H1 (cell line): ENCODE measurements around the gene SASH3. TPM values are rescaled to one million over a fixed set of nuclear protein-coding genes. Genes with fewer than 3 reads are reported as not detected.

Experiments used
- CTCF ChIA-PET: fragments of 300-600 bp; sonication (Branson Sonifier 250); formaldehyde crosslinking; loops from one replicate; lab custom pipeline; 2021; ENCODE audit not compliant: partially characterized antibody; lab: Charles Lee
- POLR2A ChIA-PET: fragments of 300-600 bp; sonication (Branson Sonifier 250); formaldehyde crosslinking; loops from one replicate; lab custom pipeline; 2021; ENCODE audit warnings: inconsistent platforms; ENCODE audit not compliant: partially characterized antibody; lab: Charles Lee
- DNase-seq, 2 experiments: peaks; one replicate each; pipeline versions ENCODE4 v3.0.0 to v3.0.0-alpha.2; 2010 to 2022; ENCODE audit warnings: low spot score in 2 of 2, low read depth in 1 of 2, mixed read lengths in 1 of 2
- FAIRE-seq: peaks from 2 replicates; lab custom pipeline; 2011; peaks lifted over from hg19 to GRCh38; lab: Jason Lieb, UNC
- H2AFZ ChIP-seq: 2 replicates; pipeline ENCODE4 v1.8.1; 2012; ENCODE audit warnings: low read length, inconsistent platforms
- H2AK5ac ChIP-seq: 2 replicates; pipeline ENCODE4 v1.6.1; 2013; ENCODE audit warnings: low read depth, low read length
- H2BK120ac ChIP-seq: replicated peaks from 2 replicates; pipeline ENCODE3; 2013; ENCODE audit warnings: low read depth, low read length, inconsistent platforms
- H2BK12ac ChIP-seq: 2 replicates; pipeline ENCODE4 v1.6.1; 2013; ENCODE audit warnings: low read depth, low read length
- H2BK15ac ChIP-seq: 2 replicates; pipeline ENCODE4 v1.6.1; 2013; ENCODE audit warnings: low read length
- H2BK20ac ChIP-seq: 2 replicates; pipeline ENCODE4 v1.6.1; 2013; ENCODE audit warnings: low read length
- H2BK5ac ChIP-seq: 2 replicates; pipeline ENCODE4 v1.6.1; 2013; ENCODE audit warnings: low read depth, low read length
- H3K14ac ChIP-seq: 2 replicates; pipeline ENCODE4 v1.6.1; 2013; ENCODE audit warnings: inconsistent platforms; ENCODE audit not compliant: insufficient read length
- H3K18ac ChIP-seq: 2 replicates; pipeline ENCODE4 v1.6.1; 2013; ENCODE audit warnings: low read length; ENCODE audit errors: extremely low read depth
- H3K23ac ChIP-seq: 2 replicates; pipeline ENCODE4 v1.6.1; 2013; ENCODE audit warnings: inconsistent platforms; ENCODE audit not compliant: insufficient read length
- H3K23me2 ChIP-seq: 2 replicates; pipeline ENCODE4 v1.6.1; 2013; ENCODE audit warnings: low read depth, low read length
- H3K27ac ChIP-seq: 2 replicates; pipeline ENCODE4 v1.6.1; 2011; ENCODE audit warnings: low read depth, low read length, inconsistent platforms
- H3K27me3 ChIP-seq, 4 experiments: replicated peaks in 1 of 4; 1 replicate in 1 of 4; 2 replicates in 3 of 4; pipeline versions ENCODE4 v1.6.1 to v1.8.1; 2011 to 2013; ENCODE audit warnings: low read length in 3 of 4, mild to moderate bottlenecking in 3 of 4, inconsistent platforms in 2 of 4, mixed read lengths in 2 of 4, moderate library complexity in 1 of 4; ENCODE audit not compliant: control insufficient read depth in 3 of 4, insufficient read depth in 3 of 4; ENCODE audit errors: extremely low read depth in 1 of 4
- H3K36me3 ChIP-seq, 4 experiments: 2 replicates each; pipeline versions ENCODE4 v1.6.1 to v1.8.1; 2011 to 2013; ENCODE audit warnings: mild to moderate bottlenecking in 4 of 4, low read length in 3 of 4, moderate library complexity in 2 of 4, control low read depth in 1 of 4, inconsistent platforms in 1 of 4; ENCODE audit not compliant: insufficient read depth in 4 of 4, control insufficient read depth in 2 of 4
- H3K4ac ChIP-seq: replicated peaks from 2 replicates; pipeline ENCODE3; 2013; ENCODE audit warnings: low read length, low read depth, mixed read lengths, inconsistent platforms; ENCODE audit not compliant: insufficient read length
- H3K4me1 ChIP-seq, 4 experiments: replicated peaks in 1 of 4; 1 replicate in 1 of 4; 2 replicates in 3 of 4; pipeline versions ENCODE4 v1.6.1 to v1.8.1; 2011 to 2013; ENCODE audit warnings: low read length in 3 of 4, inconsistent platforms in 2 of 4, mixed read lengths in 1 of 4; ENCODE audit not compliant: insufficient read depth in 4 of 4, control insufficient read depth in 3 of 4
- H3K4me2 ChIP-seq, 2 experiments: 2 replicates each; pipeline versions ENCODE4 v1.6.1 to v1.8.1; 2011 to 2013; ENCODE audit warnings: low read depth in 2 of 2, low read length in 2 of 2, control low read depth in 1 of 2, inconsistent platforms in 1 of 2, mild to moderate bottlenecking in 1 of 2; ENCODE audit not compliant: insufficient read depth in 1 of 2
- H3K4me3 ChIP-seq, 4 experiments: fragments of 200-600, 300-600 bp in 1 of 4; sonication (generic), shearing (Covaris generic), sonication (Bioruptor Twin) in 1 of 4; 2 replicates each; pipeline versions ENCODE4 v1.5.1 to v1.8.1; 2011 to 2016; ENCODE audit warnings: low read length in 4 of 4, low read depth in 3 of 4, control low read depth in 2 of 4, inconsistent platforms in 2 of 4, mild to moderate bottlenecking in 2 of 4, mixed read lengths in 1 of 4, moderate library complexity in 1 of 4; ENCODE audit not compliant: insufficient read depth in 2 of 4; ENCODE audit errors: extremely low read depth in 1 of 4
- H3K56ac ChIP-seq: replicated peaks from 2 replicates; pipeline ENCODE3; 2013; ENCODE audit warnings: low read depth, mild to moderate bottlenecking, mixed read lengths, low read length, inconsistent platforms; ENCODE audit not compliant: insufficient read length
- H3K79me1 ChIP-seq: 2 replicates; pipeline ENCODE4 v1.6.1; 2013; ENCODE audit warnings: low read depth, low read length, control low read depth
- H3K79me2 ChIP-seq, 2 experiments: 2 replicates each; pipeline versions ENCODE4 v1.6.1 to v1.8.1; 2012 to 2013; ENCODE audit warnings: low read length in 2 of 2, mild to moderate bottlenecking in 2 of 2, inconsistent platforms in 1 of 2; ENCODE audit not compliant: insufficient read depth in 2 of 2, control insufficient read depth in 1 of 2
- H3K9ac ChIP-seq, 4 experiments: replicated peaks in 1 of 4; 1 replicate in 1 of 4; 2 replicates in 3 of 4; pipeline versions ENCODE4 v1.6.1 to v1.8.1; 2011 to 2013; ENCODE audit warnings: low read depth in 3 of 4, low read length in 3 of 4, control low read depth in 2 of 4, mild to moderate bottlenecking in 2 of 4, moderate library complexity in 2 of 4, inconsistent platforms in 1 of 4; ENCODE audit errors: extremely low read depth in 1 of 4
- H3K9me3 ChIP-seq, 2 experiments: 2 replicates each; pipeline versions ENCODE4 v1.6.1 to v1.8.1; 2012 to 2013; ENCODE audit warnings: mild to moderate bottlenecking in 2 of 2, moderate library complexity in 2 of 2, control low read depth in 1 of 2, inconsistent platforms in 1 of 2, low read depth in 1 of 2, low read length in 1 of 2, mixed read lengths in 1 of 2; ENCODE audit not compliant: insufficient read depth in 2 of 2
- H4K20me1 ChIP-seq, 2 experiments: replicated peaks in 1 of 2; 2 replicates each; pipeline versions ENCODE3 to v1.8.1; 2011 to 2013; ENCODE audit warnings: inconsistent platforms in 2 of 2, low read length in 2 of 2, mild to moderate bottlenecking in 1 of 2; ENCODE audit not compliant: insufficient read depth in 2 of 2, control insufficient read depth in 1 of 2
- H4K5ac ChIP-seq: 2 replicates; pipeline ENCODE4 v1.6.1; 2013; ENCODE audit warnings: low read length, low read depth, mixed read lengths, inconsistent platforms; ENCODE audit not compliant: insufficient read length
- H4K8ac ChIP-seq: 2 replicates; pipeline ENCODE4 v1.8.0; 2013; ENCODE audit warnings: mild to moderate bottlenecking, moderate library complexity, low read length, inconsistent platforms; ENCODE audit not compliant: insufficient read depth; ENCODE audit errors: extremely low read depth
- H4K91ac ChIP-seq: replicated peaks from 2 replicates; pipeline ENCODE3; 2013; ENCODE audit warnings: low read length, mixed read lengths, inconsistent platforms; ENCODE audit not compliant: insufficient read length
- BACH1 ChIP-seq: IDR thresholded peaks from 2 replicates; pipeline ENCODE4 v1.6.1; 2012; ENCODE audit warnings: low read length, improper control_type of control experiment
- CBX5 ChIP-seq: fragments of 300-800, 300-1000 bp; sonication (generic); IDR thresholded peaks from 2 replicates; pipeline ENCODE4 v1.7.1; 2016; ENCODE audit warnings: antibody characterized with exemption, low read length, low read depth
- CBX8 ChIP-seq: fragments of 300-800, 300-1000 bp; sonication (generic); IDR thresholded peaks from 2 replicates; pipeline ENCODE4 v1.7.1; 2016; ENCODE audit warnings: low read depth, low read length, borderline replicate concordance
- CEBPB ChIP-seq: IDR thresholded peaks from 2 replicates; pipeline ENCODE4 v1.6.1; 2012; ENCODE audit warnings: low read depth, low read length
- CHD1 ChIP-seq: IDR thresholded peaks from 2 replicates; pipeline ENCODE4 v1.6.1; 2012; ENCODE audit warnings: low read depth, low read length, improper control_type of control experiment
- NANOG ChIP-seq: IDR thresholded peaks from 2 replicates; pipeline ENCODE4 v1.6.1; 2011; ENCODE audit warnings: low read length, low read depth, mild to moderate bottlenecking, inconsistent platforms; ENCODE audit not compliant: insufficient read depth, poor library complexity, severe bottlenecking
- POLR2AphosphoS5 ChIP-seq: IDR thresholded peaks from 2 replicates; pipeline ENCODE4 v1.6.1; 2011; ENCODE audit warnings: low read depth, low read length
- POU5F1 ChIP-seq: IDR thresholded peaks from 2 replicates; pipeline ENCODE4 v1.6.1; 2011; ENCODE audit warnings: low read depth, mild to moderate bottlenecking, low read length, moderate library complexity
- RBBP5 ChIP-seq: IDR thresholded peaks from 2 replicates; pipeline ENCODE4 v1.7.1; 2012; ENCODE audit warnings: low read depth, mild to moderate bottlenecking, inconsistent platforms, low read length, moderate library complexity, borderline replicate concordance
- SIX5 ChIP-seq: IDR thresholded peaks from 2 replicates; pipeline ENCODE4 v1.6.1; 2011; ENCODE audit warnings: mild to moderate bottlenecking, low read depth, low read length
- SUZ12 ChIP-seq: fragments of 200-600 bp; sonication (generic); IDR thresholded peaks from 2 replicates; pipeline ENCODE4 v1.6.1; 2012; ENCODE audit warnings: mild to moderate bottlenecking, inconsistent platforms, low read length, moderate library complexity, mixed read lengths
- TEAD4 ChIP-seq: IDR thresholded peaks from 2 replicates; pipeline ENCODE4 v1.6.1; 2012; ENCODE audit warnings: low read depth, low read length, inconsistent platforms, mixed read lengths
- ZNF274 ChIP-seq: IDR thresholded peaks from 2 replicates; pipeline ENCODE4 v1.7.0; 2012; ENCODE audit warnings: low read length, borderline replicate concordance; ENCODE audit errors: extremely low read depth
- WGBS, 2 experiments: shearing (Covaris generic) in 1 of 2; methylation state at CpG; one replicate each; pipeline versions ENCODE4 v1.1.6 to v1.1.7; 2013 to 2015; ENCODE audit warnings: low lambda C conversion rate in 2 of 2, mixed read lengths in 2 of 2, inconsistent platforms in 1 of 2, low coverage in 1 of 2, missing lambda C conversion rate in 1 of 2; ENCODE audit not compliant: insufficient replicate concordance in 2 of 2, insufficient coverage in 1 of 2, insufficient read length in 1 of 2; ENCODE audit errors: extremely low coverage in 1 of 2, missing lambda C conversion rate in 1 of 2; 5-methylcytosine and 5-hydroxymethylcytosine counted together
- polyA plus RNA-seq, 7 experiments: library from polyadenylated mRNA; depleted of rRNA in 3 of 7; stranded (reverse) in 5 of 7; unstranded in 2 of 7; fragments of >200 nt in 5 of 7; fragments of 200-250 nt in 2 of 7; gene quantifications; 1 replicate in 5 of 7; 2 replicates in 1 of 7; 4 replicates in 1 of 7; pipeline versions ENCODE4 v1.2.1 to v1.2.3, GENCODE V29; 2011 to 2013; ENCODE audit warnings: missing spikeins in 2 of 7, mixed read lengths in 2 of 7
- total RNA-seq: library from RNA; stranded (reverse); fragmentation: NEBNext Ultra II Directional; extraction: Animal tissue kit (Norgen Biotek cat#: 25700); gene quantifications from 2 replicates; pipeline ENCODE4 v1.2.1, GENCODE V29; 2021

SASH3 gene
- total and polyA plus RNA-seq, 2 of the 8 experiments (the other 6 are each of a cell fraction or from before 2014, with no cell fraction given) = not detected

GRCh38 chrX:129808158-129808828 lies 28.5 kb downstream of the SASH3 start:
- H3K27me3 ChIP-seq = no peaks in the 10 kb centered on the region
- H4K8ac ChIP-seq = no peak overlapping the region
- H3K4me2 ChIP-seq = no peak overlapping the region
- H3K9ac ChIP-seq = no peak overlapping the region
- no peak overlapping the region for H2BK20ac ChIP-seq
- H3K79me2 ChIP-seq = no peaks in the 10 kb centered on the region
- no peak overlapping the region for H2BK120ac ChIP-seq
- ChIA-PET CTCF (no interaction called here), POLR2A (no interaction called here)
- no peak overlapping the region for H3K4ac ChIP-seq
- H4K91ac ChIP-seq = no peak overlapping the region
- no peaks in the 10 kb centered on the region for H3K9me3 ChIP-seq
- no peak overlapping the region for H4K5ac ChIP-seq
- peak; percentile 7 for FAIRE-seq
- no peak overlapping the region for H2BK5ac ChIP-seq
- H3K56ac ChIP-seq = no peak overlapping the region
- 94% methylated on average over 2 of the region's 2 CpGs; no CpG with 5 or more reads in 1 of the 2 experiments for WGBS, 2 experiments
- H3K14ac ChIP-seq = no peak overlapping the region
- H2AK5ac ChIP-seq = no peak overlapping the region
- H3K4me1 ChIP-seq = no peaks in the 10 kb centered on the region
- no peak overlapping the region for H2BK12ac ChIP-seq
- no peak overlapping the region for H3K27ac ChIP-seq
- H4K20me1 ChIP-seq = no peaks in the 10 kb centered on the region
- no peak overlapping the region for H3K23ac ChIP-seq
- no peak overlapping the region for H2BK15ac ChIP-seq
- DNase-seq = no peak
- no peak overlapping the region for H3K4me3 ChIP-seq
- H2AFZ ChIP-seq = no peak overlapping the region
- peaks cover 0 to 14% (median 10%) of the 10 kb centered on the region in 4 experiments; a peak in 4 of 8 replicates for H3K36me3 ChIP-seq
- H3K18ac ChIP-seq = no peak overlapping the region
- H3K79me1 ChIP-seq = no peaks in the 10 kb centered on the region
- no peaks in the 10 kb centered on the region for H3K23me2 ChIP-seq
- TF ChIP-seq TEAD4 (no peak), NANOG (no peak), CBX5 (no peak), ZNF274 (no peak), CEBPB (no peak), SIX5 (no peak), RBBP5 (no peak), CHD1 (no peak), SUZ12 (no peak), CBX8 (no peak), POLR2AphosphoS5 (no peak), BACH1 (no peak), POU5F1 (no peak)
